ENCODE measurements around the gene TSACC. TPM values are rescaled to one million over a fixed set of nuclear protein-coding genes. Genes with fewer than 3 reads are reported as not detected.

TSACC gene
- total RNA-seq, 2 experiments from 2014 or later = 0.72 TPM; not detected in 1

DNA sequence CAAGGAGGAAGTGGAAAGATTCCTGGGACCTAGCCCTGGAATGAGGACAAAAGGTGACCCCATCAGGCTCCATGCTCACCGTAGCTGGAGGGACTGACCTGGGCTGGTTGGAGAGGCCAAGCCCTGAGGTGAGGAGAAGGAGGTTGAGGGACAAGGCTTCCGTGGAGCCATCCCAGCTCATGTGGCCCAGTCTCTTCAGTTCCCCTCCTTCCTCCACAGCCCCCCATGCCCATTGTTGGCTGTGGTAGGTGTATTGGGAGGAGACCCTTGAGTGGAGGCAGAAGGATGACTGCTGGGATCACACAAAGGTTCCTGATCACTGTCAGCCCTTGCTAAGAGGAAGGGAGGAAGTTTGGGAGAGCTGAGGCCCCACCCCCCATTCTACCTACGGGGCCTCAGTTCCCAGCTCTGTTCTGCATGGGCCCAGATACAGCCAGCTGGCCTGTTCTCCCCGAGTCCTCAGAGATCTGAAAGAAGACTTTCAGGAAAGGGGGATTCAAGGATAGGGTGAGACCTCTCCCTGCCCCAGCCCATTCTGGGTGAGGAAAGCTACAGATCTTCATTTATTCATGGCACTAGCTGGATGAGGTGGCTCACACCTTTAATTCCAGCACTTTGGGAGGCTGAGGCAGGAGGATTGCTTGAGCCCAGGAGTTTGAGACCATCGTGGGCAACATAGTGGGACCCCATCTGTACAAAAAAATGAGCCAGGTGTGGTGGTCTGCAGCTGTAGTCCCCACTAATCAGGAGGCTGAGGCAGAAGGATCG, 48.0 kb downstream of the TSACC start:
- Mint-ChIP-seq H3K27ac (no peak overlapping the region), H3K9me3 (no peaks in the 10 kb centered on the region), H3K4me1 (ENCODE audit: low read depth) (peaks cover 4% of the 10 kb centered on the region), H3K4me3 (no peak overlapping the region), H3K36me3 (ENCODE audit: low read depth) (no peaks in the 10 kb centered on the region), H3K27me3 (peaks cover 34% of the 10 kb centered on the region)
- POLR2A ChIA-PET = interaction anchor here (0.7 to 1.9 kb wide), 11 partner anchors 14 to 226 kb away, joined by 3 to 10 read pairs (median 4); no protein-coding TSS in a partner anchor
- CTCF ChIA-PET = interaction anchor here (0.6 to 8.6 kb wide), 82 partner anchors 7 to 451 kb away, joined by 3 to 420 read pairs (median 6); partner anchors contain the start of genes BCAN, GPATCH4, HAPLN2 and RHBG
- ATAC-seq (no peak), DNase-seq (no peak)
- intact Hi-C loops (cut with micrococcal nuclease) = loop anchor here (5.0 kb wide), 1 partner anchor 221 kb away; no protein-coding TSS in a partner anchor
- TF ChIP-seq, protein P1, sequence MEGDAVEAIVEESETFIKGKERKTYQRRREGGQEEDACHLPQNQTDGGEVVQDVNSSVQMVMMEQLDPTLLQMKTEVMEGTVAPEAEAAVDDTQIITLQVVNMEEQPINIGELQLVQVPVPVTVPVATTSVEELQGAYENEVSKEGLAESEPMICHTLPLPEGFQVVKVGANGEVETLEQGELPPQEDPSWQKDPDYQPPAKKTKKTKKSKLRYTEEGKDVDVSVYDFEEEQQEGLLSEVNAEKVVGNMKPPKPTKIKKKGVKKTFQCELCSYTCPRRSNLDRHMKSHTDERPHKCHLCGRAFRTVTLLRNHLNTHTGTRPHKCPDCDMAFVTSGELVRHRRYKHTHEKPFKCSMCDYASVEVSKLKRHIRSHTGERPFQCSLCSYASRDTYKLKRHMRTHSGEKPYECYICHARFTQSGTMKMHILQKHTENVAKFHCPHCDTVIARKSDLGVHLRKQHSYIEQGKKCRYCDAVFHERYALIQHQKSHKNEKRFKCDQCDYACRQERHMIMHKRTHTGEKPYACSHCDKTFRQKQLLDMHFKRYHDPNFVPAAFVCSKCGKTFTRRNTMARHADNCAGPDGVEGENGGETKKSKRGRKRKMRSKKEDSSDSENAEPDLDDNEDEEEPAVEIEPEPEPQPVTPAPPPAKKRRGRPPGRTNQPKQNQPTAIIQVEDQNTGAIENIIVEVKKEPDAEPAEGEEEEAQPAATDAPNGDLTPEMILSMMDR (IDR thresholded peaks at IDR 0.05) = no peak

DNA sequence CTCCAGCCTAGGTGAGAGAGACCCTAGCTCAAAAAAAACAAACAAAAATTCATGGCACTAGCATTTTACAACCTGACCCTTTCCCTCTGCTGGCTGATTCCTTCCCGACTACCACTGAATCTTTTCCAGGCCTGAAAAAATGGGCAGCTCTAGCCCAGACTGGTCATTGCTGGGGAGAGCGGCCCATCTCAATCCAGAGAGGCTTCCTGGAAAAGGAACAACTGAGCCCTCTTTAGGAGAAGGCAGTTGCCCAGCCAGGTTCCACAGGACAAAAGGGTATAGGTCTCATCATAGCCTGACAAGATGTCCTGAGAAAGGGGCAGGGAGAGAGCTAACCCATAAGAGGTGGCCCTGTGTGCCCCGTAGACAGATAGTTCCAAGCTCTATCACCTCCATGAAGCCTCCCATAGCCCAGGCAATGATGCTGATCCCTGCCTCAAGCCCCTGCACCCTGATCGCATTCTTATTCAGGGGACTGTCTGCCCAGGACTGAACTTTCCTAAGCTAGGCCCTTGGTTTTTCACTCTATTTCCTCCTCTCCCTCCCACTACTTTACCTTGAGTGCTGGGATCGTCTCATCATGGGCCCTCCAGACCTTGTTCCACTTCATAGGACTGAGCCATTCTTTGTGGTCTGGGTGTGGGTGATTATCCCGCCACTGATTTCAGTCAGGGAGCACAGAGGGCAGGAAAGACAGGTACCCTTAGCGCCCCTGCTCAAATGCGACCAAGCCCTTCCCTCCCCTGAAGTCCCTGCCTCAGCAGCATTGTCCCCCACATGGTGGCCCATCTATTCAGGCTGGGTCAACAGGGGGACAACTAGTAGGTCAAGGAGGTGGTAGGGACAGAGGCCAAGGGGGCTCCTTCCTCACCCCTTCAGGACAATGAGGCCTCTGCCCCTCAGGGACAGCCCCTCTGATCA, 48.9 kb downstream of the TSACC start:
- Mint-ChIP-seq H3K4me1 (ENCODE audit: low read depth) (peaks cover 4% of the 10 kb centered on the region), H3K36me3 (ENCODE audit: low read depth) (no peaks in the 10 kb centered on the region), H3K27me3 (peaks cover 37% of the 10 kb centered on the region), H3K27ac (no peak overlapping the region), H3K4me3 (no peak overlapping the region), H3K9me3 (no peaks in the 10 kb centered on the region)
- no peak for DNase-seq
- ChIA-PET POLR2A (interaction anchor here (1.5 to 1.9 kb wide), 3 partner anchors 32 to 58 kb away, joined by 5 to 7 read pairs (median 6); no protein-coding TSS in a partner anchor), CTCF (interaction anchor here (1.0 to 8.6 kb wide), 20 partner anchors 9 to 303 kb away, joined by 4 to 420 read pairs (median 28); partner anchors contain the start of genes BCAN, GPATCH4 and RHBG)
- no peak for ATAC-seq
- TF ChIP-seq, protein P1 (IDR thresholded peaks at IDR 0.05) = no peak
- intact Hi-C loops (cut with micrococcal nuclease) = loop anchor here (5.0 kb wide), 1 partner anchor 220 kb away; no protein-coding TSS in a partner anchor

DNA sequence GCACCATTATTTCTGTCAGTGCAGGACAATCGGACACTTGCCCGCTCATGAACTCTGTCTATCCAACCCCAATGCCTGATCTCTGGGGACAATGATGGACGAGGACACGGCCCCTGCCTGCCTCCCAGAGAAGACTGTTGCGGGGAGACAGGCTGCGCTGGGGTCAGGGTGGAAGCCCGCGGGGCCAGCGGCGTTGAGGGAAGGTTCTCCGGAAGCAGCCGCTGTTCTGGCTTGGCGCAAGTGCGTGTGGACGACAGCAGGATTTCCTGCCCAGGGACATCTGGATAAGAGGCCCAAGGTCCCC, 49.5 kb downstream of the TSACC start:
- CTCF ChIA-PET = interaction anchor here (2.8 to 8.6 kb wide), 4 partner anchors 29 to 226 kb away, joined by 25 to 420 read pairs (median 124); no protein-coding TSS in a partner anchor
- Mint-ChIP-seq H3K27me3 (peaks cover 37% of the 10 kb centered on the region), H3K27ac (no peak overlapping the region), H3K4me1 (ENCODE audit: low read depth) (peaks cover 4% of the 10 kb centered on the region), H3K9me3 (no peaks in the 10 kb centered on the region), H3K4me3 (no peak overlapping the region), H3K36me3 (ENCODE audit: low read depth) (no peaks in the 10 kb centered on the region)
- POLR2A ChIA-PET = interaction anchor here (1.5 kb wide), 1 partner anchor 58 kb away, joined by 5 read pairs; no protein-coding TSS in a partner anchor
- DNase-seq (no peak), ATAC-seq (no peak)
- intact Hi-C loops (cut with micrococcal nuclease) = loop anchor here (5.0 kb wide), 1 partner anchor 219 kb away; no protein-coding TSS in a partner anchor
- TF ChIP-seq, protein P1 (IDR thresholded peaks at IDR 0.05) = no peak

DNA sequence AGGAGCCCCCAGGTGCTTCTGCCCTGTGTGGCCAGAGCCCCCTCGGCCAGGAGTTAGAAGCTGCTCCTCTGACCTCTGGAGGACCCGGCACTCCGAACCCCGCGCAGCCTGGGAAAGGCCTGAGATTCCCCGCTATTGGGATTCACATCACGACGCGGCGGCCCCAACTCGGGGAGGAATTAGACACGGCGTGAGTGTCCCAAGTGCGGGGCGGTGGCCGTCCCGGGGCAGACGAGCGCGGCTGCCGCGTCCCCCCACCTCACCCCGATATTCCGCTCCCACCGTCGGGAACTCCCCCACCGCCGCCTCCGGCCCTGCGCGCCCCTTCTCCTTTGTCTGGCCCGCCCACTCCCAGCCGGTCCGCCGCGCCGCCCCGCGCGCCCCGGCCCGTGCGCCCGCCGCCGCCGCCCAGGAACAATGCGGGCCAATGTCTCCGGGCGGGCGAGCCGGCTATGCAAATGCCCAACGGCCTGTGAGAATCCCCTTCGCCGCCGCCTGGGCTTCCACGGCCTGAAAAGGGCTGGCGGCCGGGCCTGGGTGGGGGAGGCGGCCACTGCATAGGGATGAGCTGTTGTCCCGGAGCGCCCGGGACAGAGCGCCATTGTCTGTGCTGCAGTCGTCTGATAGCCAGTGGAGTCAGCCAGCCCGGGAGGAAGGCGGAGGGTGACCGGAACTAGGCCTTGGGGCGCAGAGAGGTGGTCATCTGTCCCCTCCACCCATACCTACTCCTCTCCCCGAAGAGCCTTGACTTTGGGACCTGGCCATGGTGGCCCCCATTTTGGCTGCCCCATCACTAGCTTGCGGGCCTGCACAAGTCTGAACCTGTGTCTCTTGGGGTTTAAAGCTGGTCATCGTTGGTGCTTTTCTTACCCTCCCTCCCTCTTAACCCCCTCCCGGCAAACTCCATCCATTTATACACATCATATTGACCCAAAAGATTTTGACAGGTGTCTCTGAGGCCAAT, 50.1 kb downstream of the TSACC start:
- DNase-seq (no peak), ATAC-seq (no peak)
- Mint-ChIP-seq H3K9me3 (no peaks in the 10 kb centered on the region), H3K27ac (no peak overlapping the region), H3K27me3 (peaks cover 37% of the 10 kb centered on the region), H3K4me1 (ENCODE audit: low read depth) (peaks cover 4% of the 10 kb centered on the region), H3K4me3 (no peak overlapping the region), H3K36me3 (ENCODE audit: low read depth) (no peaks in the 10 kb centered on the region)
- TF ChIP-seq, protein P1 (IDR thresholded peaks at IDR 0.05) = no peak
- ChIA-PET CTCF (interaction anchor here (1.3 to 8.6 kb wide), 3 partner anchors 31 to 59 kb away, joined by 3 to 420 read pairs (median 134); no protein-coding TSS in a partner anchor), POLR2A (interaction anchor here (0.6 kb wide), 1 partner anchor 29 kb away, joined by 3 read pairs; no protein-coding TSS in a partner anchor)
- intact Hi-C loops (cut with micrococcal nuclease) = loop anchor here (5.0 kb wide), 1 partner anchor 219 kb away; no protein-coding TSS in a partner anchor

Data from activated CD8-positive, alpha-beta T cell treated with anti-CD3 and anti-CD28 coated beads for 36 hours (primary cell).